IPS-NIHi11 (cell line): ENCODE data around the gene ULK4.
"Not testable (repeated sequence)": the region's sequence is repeated elsewhere in the genome, so short reads cannot be mapped to it uniquely, and the experiment has no call there.

Experiments
- DNase-seq: peaks from one replicate; pipeline ENCODE4 v3.0.0; 2012; ENCODE audit warnings: mixed read lengths, low spot score

The ULK4 gene

GRCh38 chr3:41762867-41763266 lies 199.0 kb downstream of the ULK4 start:
- not testable (repeated sequence) for DNase-seq

GRCh38 chr3:41753651-41754050 lies 208.3 kb downstream of the ULK4 start:
- DNase-seq, result no peak

GRCh38 chr3:41751597-41751996 lies 210.3 kb downstream of the ULK4 start:
- DNase-seq, result no peak

- no peak for DNase-seq
These were observed 211.9 kb downstream of the ULK4 start for GRCh38 chr3:41749988-41750387.

- no peak for DNase-seq
These were observed 215.7 kb downstream of the ULK4 start for GRCh38 chr3:41746215-41746614.

- peak; percentile 57 for DNase-seq
These were observed 219.8 kb downstream of the ULK4 start for GRCh38 chr3:41742121-41742520.

GRCh38 chr3:41740374-41740886 lies 221.5 kb downstream of the ULK4 start:
- no peak for DNase-seq

GRCh38 chr3:41726891-41727290 lies 235.0 kb downstream of the ULK4 start:
- no peak for DNase-seq

GRCh38 chr3:41717641-41718040 lies 244.3 kb downstream of the ULK4 start:
- no peak for DNase-seq

GRCh38 chr3:41716471-41716870 lies 245.4 kb downstream of the ULK4 start:
- DNase-seq, result no peak

GRCh38 chr3:41715376-41715775 lies 246.5 kb downstream of the ULK4 start:
- DNase-seq, result no peak

- DNase-seq, result no peak
These were observed 250.3 kb downstream of the ULK4 start for GRCh38 chr3:41711651-41712050.

- peak; percentile 50 for DNase-seq
These were observed 251.1 kb downstream of the ULK4 start for GRCh38 chr3:41710646-41711388.

GRCh38 chr3:41709213-41709612 lies 252.7 kb downstream of the ULK4 start:
- not testable (repeated sequence) for DNase-seq

GRCh38 chr3:41708176-41708575 lies 253.7 kb downstream of the ULK4 start:
- no peak for DNase-seq

- DNase-seq, result no peak
These were observed 256.0 kb downstream of the ULK4 start for GRCh38 chr3:41705893-41706292.

GRCh38 chr3:41701191-41701698 lies 260.7 kb downstream of the ULK4 start:
- no peak for DNase-seq

- DNase-seq, result no peak
These were observed 261.7 kb downstream of the ULK4 start for GRCh38 chr3:41700155-41700554.

GRCh38 chr3:41698898-41699297 lies 263.0 kb downstream of the ULK4 start:
- no peak for DNase-seq

- DNase-seq, result no peak
These were observed 264.2 kb downstream of the ULK4 start for GRCh38 chr3:41697702-41698101.

GRCh38 chr3:41695806-41696205 lies 266.1 kb downstream of the ULK4 start:
- not testable (repeated sequence) for DNase-seq

- DNase-seq, result no peak
These were observed 268.1 kb downstream of the ULK4 start for GRCh38 chr3:41693799-41694198.

- DNase-seq, result no peak
These were observed 270.9 kb downstream of the ULK4 start for GRCh38 chr3:41690766-41691563.
